Breast epithelium (tissue), 4 donors: Measurements from ENCODE around the gene TBC1D14. TPM values are rescaled to one million over a fixed set of nuclear protein-coding genes. Genes with fewer than 3 reads are reported as not detected.

Experiments used
- DNase-seq, 2 donors: peaks; one replicate each; pipeline ENCODE4 v3.0.0-alpha.2; 2019; ENCODE audit warnings: low spot score in 2 of 2
- H3K27ac ChIP-seq, 2 donors: fragments of 200-600 bp; sonication (generic) in 1 of 2; one replicate each; pipeline ENCODE4 v1.5.1; 2016 to 2019; ENCODE audit warnings: mild to moderate bottlenecking in 1 of 2
- H3K27me3 ChIP-seq, 2 donors: fragments of 200-600 bp; sonication (generic) in 1 of 2; one replicate each; pipeline versions ENCODE4 v1.5.1 to v1.6.0; 2017 to 2019; ENCODE audit warnings: control low read depth in 1 of 2, mild to moderate bottlenecking in 1 of 2
- H3K36me3 ChIP-seq: fragments of 200-600 bp; one replicate; pipeline ENCODE4 v1.5.1; 2019
- H3K4me1 ChIP-seq, 2 donors: fragments of 200-600 bp; sonication (generic); one replicate each; pipeline ENCODE4 v1.5.1; 2016 to 2019; ENCODE audit warnings: control low read depth in 1 of 2
- H3K4me3 ChIP-seq, 3 donors: fragments of 200-600 bp; sonication (generic); 1 replicate in 2 of 3; 2 replicates in 1 of 3; pipeline ENCODE4 v1.5.1; 2016 to 2019; ENCODE audit warnings: mild to moderate bottlenecking in 3 of 3, moderate library complexity in 2 of 3
- H3K9me3 ChIP-seq, 2 donors: fragments of 200-600 bp; sonication (generic) in 1 of 2; one replicate each; pipeline ENCODE4 v1.5.1; 2016 to 2019; ENCODE audit warnings: control low read depth in 1 of 2
- CTCF ChIP-seq, 3 donors: fragments of 450-650 bp; IDR thresholded peaks; one replicate each; pipeline ENCODE4 v1.5.1; 2016 to 2017; ENCODE audit warnings: antibody characterized with exemption in 3 of 3, mild to moderate bottlenecking in 3 of 3, moderate library complexity in 3 of 3
- POLR2A ChIP-seq: fragments of 450-650 bp; IDR thresholded peaks from one replicate; pipeline ENCODE4 v1.6.1; 2016; ENCODE audit warnings: antibody characterized with exemption, mild to moderate bottlenecking, moderate library complexity
- POLR2AphosphoS5 ChIP-seq, 3 donors: sonication (generic); formaldehyde crosslinking; IDR thresholded peaks; one replicate each; pipeline ENCODE4 v1.6.1; 2017; ENCODE audit warnings: antibody characterized with exemption in 3 of 3
- intact Hi-C: fragments of 100-400 bp; cut with DNase I; formaldehyde crosslinking; loops from one replicate; pipeline ENCODE4 v1.15.1; 2023; ENCODE audit warnings: low total_unique reads
- total RNA-seq, 3 donors: library from RNA; depleted of rRNA; stranded (reverse); fragments of >200 nt; gene quantifications; one replicate each; pipeline ENCODE4 v1.1.0, GENCODE V29; 2016

The TBC1D14 gene
- total RNA-seq, 3 donors from 2014 or later = 48.5 to 57.3 (median 48.7) TPM

- H3K9me3 ChIP-seq = no peaks in the 10 kb centered on the region
- no peaks in the 10 kb centered on the region for H3K36me3 ChIP-seq
- no peaks in the 10 kb centered on the region for H3K4me1 ChIP-seq
- H3K27ac ChIP-seq = no peak overlapping the region
- intact Hi-C loops = loop anchor here (5.0 kb wide), 1 partner anchor 156 kb away; no protein-coding TSS in a partner anchor
- TF ChIP-seq POLR2A (no peak), CTCF (IDR thresholded peaks at IDR 0.05) (no peak)
- no peak for DNase-seq
- no peak overlapping the region for H3K4me3 ChIP-seq
- H3K27me3 ChIP-seq = no peaks in the 10 kb centered on the region
These were observed 31.1 kb upstream of the TBC1D14 start for GRCh38 chr4:6878451-6879059.

GRCh38 chr4:6880691-6881090, 28.9 kb upstream of the TBC1D14 start:
- Histone ChIP-seq H3K36me3 (no peaks in the 10 kb centered on the region), H3K4me1 (no peaks in the 10 kb centered on the region), H3K27ac (no peak overlapping the region), H3K9me3 (no peaks in the 10 kb centered on the region), H3K27me3 (no peaks in the 10 kb centered on the region), H3K4me3 (no peak overlapping the region)
- intact Hi-C loops = no loop called here
- no peak for TF ChIP-seq POLR2AphosphoS5 (IDR thresholded peaks at IDR 0.05)
- no peak for TF ChIP-seq CTCF (IDR thresholded peaks at IDR 0.05)
- TF ChIP-seq POLR2A = no peak
- DNase-seq = no peak

DNA sequence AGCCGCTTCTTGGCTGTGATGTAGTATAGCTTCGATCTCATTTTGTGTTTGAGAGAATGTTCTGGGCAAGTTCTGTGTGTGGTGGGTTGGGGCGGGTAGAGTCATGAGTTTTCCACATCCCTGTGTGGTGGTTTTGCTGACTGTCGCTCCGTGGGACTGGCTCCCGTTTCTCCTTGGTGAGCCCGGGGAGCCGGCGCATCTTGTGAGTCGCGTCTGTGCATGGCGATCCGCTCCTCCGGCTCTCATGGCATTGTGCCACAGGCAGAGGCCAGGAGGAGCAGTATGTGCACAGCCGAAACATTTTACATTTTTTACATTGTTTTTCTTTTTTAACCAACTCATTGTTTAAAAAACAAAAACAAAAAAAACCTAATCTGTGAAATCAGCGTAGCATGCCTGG, 27.7 kb upstream of the TBC1D14 start:
- no peaks in the 10 kb centered on the region for H3K36me3 ChIP-seq
- intact Hi-C loops = no loop called here
- H3K9me3 ChIP-seq = no peaks in the 10 kb centered on the region

GRCh38 chr4:6884341-6884870, 25.2 kb upstream of the TBC1D14 start:
- intact Hi-C loops = no loop called here
- TF ChIP-seq CTCF (IDR thresholded peaks at IDR 0.05) (no peak), POLR2A (no peak), POLR2AphosphoS5 (IDR thresholded peaks at IDR 0.05) (no peak)

More for the DNA sequence above, 27.7 kb upstream of the TBC1D14 start:
- no peak overlapping the region for H3K27ac ChIP-seq
- no peaks in the 10 kb centered on the region for H3K4me1 ChIP-seq
- TF ChIP-seq POLR2A (no peak), CTCF (IDR thresholded peaks at IDR 0.05) (no peak), POLR2AphosphoS5 (IDR thresholded peaks at IDR 0.05) (no peak)
- no peak for DNase-seq
- no peak overlapping the region for H3K4me3 ChIP-seq
- no peaks in the 10 kb centered on the region for H3K27me3 ChIP-seq

DNA sequence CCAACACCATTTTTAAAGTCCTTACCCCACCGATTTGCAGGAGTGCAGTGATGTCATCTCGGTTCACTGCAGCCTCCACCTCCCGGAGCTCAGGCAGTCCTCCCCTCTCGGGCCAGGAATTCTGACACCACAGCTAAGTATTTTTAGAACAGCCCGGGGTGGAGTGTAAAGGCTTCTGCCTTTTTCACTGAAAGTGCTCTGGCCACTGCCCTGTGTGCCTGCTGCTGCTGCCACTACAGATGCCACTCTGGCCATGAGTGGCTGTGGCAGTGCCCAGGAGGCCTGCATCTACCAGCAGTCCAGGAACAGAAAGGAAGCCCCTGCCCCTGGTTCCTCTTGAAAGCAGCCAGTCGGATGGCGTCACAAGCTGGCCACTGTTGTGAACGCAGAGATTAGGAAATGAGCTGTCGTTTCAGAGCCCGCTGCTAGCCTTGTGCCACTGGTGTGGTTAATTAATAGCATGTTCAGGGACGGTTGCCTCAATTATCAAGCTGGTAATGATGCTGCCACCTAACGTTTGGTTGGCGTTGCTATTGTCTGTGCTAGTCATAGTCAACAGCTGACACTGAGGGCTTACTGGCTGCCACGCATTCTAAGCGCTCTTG, 23.6 kb upstream of the TBC1D14 start:
- DNase-seq = peak in 1 of 2 donors; percentile 47
- no peaks in the 10 kb centered on the region for H3K27me3 ChIP-seq
- H3K4me3 ChIP-seq = peak overlapping the region in 1 of 3 donors; percentile 6
- H3K9me3 ChIP-seq = peaks cover 0 to 4% of the 10 kb centered on the region in 2 donors
- no peaks in the 10 kb centered on the region for H3K4me1 ChIP-seq
- H3K27ac ChIP-seq = peak overlapping the region; percentile 1 to 54
- intact Hi-C loops = no loop called here
- no peaks in the 10 kb centered on the region for H3K36me3 ChIP-seq
- TF ChIP-seq POLR2A = no peak
- no peak for TF ChIP-seq CTCF (IDR thresholded peaks at IDR 0.05)
- no peak for TF ChIP-seq POLR2AphosphoS5 (IDR thresholded peaks at IDR 0.05)

More at GRCh38 chr4:6884341-6884870, 25.2 kb upstream of the TBC1D14 start:
- Histone ChIP-seq H3K27me3 (no peaks in the 10 kb centered on the region), H3K27ac (no peak overlapping the region), H3K4me1 (no peaks in the 10 kb centered on the region), H3K9me3 (no peaks in the 10 kb centered on the region), H3K36me3 (no peaks in the 10 kb centered on the region), H3K4me3 (no peak overlapping the region)
- DNase-seq = no peak
